Measurements from ENCODE around the gene LRRC4C. TPM values are rescaled to one million over a fixed set of nuclear protein-coding genes. Genes with fewer than 3 reads are reported as not detected.
A peak's percentile ranks its signal among the peaks of the same experiment; 100 is the strongest.

The LRRC4C gene
- total RNA-seq, 2 donors from 2014 or later = 0.84 to 0.95 TPM

- H3K27ac ChIP-seq (ENCODE audit: low read depth, low read length) = no peak overlapping the region
- H3K9me3 ChIP-seq (ENCODE audit: control insufficient read depth, low read length) = no peaks in the 10 kb centered on the region
- H3K9ac ChIP-seq (ENCODE audit: extremely low read depth, low read length, poor library complexity, severe bottlenecking) = no peak overlapping the region
- TF ChIP-seq CTCF (conservative IDR thresholded peaks at IDR 0.05) = no peak
- no peaks in the 10 kb centered on the region for H3K4me1 Mint-ChIP-seq
- H3K4me1 ChIP-seq (ENCODE audit: control insufficient read depth, insufficient read depth, low read length) = no peaks in the 10 kb centered on the region
- no peaks in the 10 kb centered on the region for H3K36me3 Mint-ChIP-seq (ENCODE audit: low read depth)
- no peaks in the 10 kb centered on the region for H3K27me3 Mint-ChIP-seq (ENCODE audit: insufficient read depth)
- H3K9me3 Mint-ChIP-seq = no peaks in the 10 kb centered on the region
- no peak for DNase-seq
- H3K27ac Mint-ChIP-seq = no peak overlapping the region
- no peak overlapping the region for H3K4me3 ChIP-seq (ENCODE audit: low read length)
- no peak overlapping the region for H3K4me3 Mint-ChIP-seq
- H3K36me3 ChIP-seq (ENCODE audit: control insufficient read depth, insufficient read depth, low read length) = no peaks in the 10 kb centered on the region
- no peaks in the 10 kb centered on the region for H3K27me3 ChIP-seq (ENCODE audit: control insufficient read depth, insufficient read depth, low read length, poor library complexity, severe bottlenecking)
Measured at GRCh38 chr11:41005986-41006385, 453.5 kb downstream of the LRRC4C start.

GRCh38 chr11:41003339-41004282 lies 455.8 kb downstream of the LRRC4C start:
- no peak overlapping the region for H3K4me3 Mint-ChIP-seq
- Histone ChIP-seq H3K9me3 (ENCODE audit: control insufficient read depth, low read length) (no peaks in the 10 kb centered on the region), H3K4me3 (ENCODE audit: low read length) (no peak overlapping the region), H3K4me1 (ENCODE audit: control insufficient read depth, insufficient read depth, low read length) (no peaks in the 10 kb centered on the region), H3K27ac (ENCODE audit: low read depth, low read length) (peak overlapping the region; percentile 73), H3K9ac (ENCODE audit: extremely low read depth, low read length, poor library complexity, severe bottlenecking) (no peak overlapping the region), H3K27me3 (ENCODE audit: control insufficient read depth, insufficient read depth, low read length, poor library complexity, severe bottlenecking) (no peaks in the 10 kb centered on the region), H3K36me3 (ENCODE audit: control insufficient read depth, insufficient read depth, low read length) (no peaks in the 10 kb centered on the region)
- no peaks in the 10 kb centered on the region for H3K9me3 Mint-ChIP-seq
- no peaks in the 10 kb centered on the region for H3K4me1 Mint-ChIP-seq
- H3K27ac Mint-ChIP-seq = no peak overlapping the region
- no peak for TF ChIP-seq CTCF (conservative IDR thresholded peaks at IDR 0.05)
- 65 to 80% methylated on average over 2 to 4 of the region's 4 CpGs for WGBS, 2 experiments (ENCODE audit: insufficient coverage in 1 of 2, insufficient read length in 1 of 2)
- no peak for DNase-seq
- no peaks in the 10 kb centered on the region for H3K36me3 Mint-ChIP-seq (ENCODE audit: low read depth)
- no peaks in the 10 kb centered on the region for H3K27me3 Mint-ChIP-seq (ENCODE audit: insufficient read depth)

- Histone ChIP-seq H3K4me3 (ENCODE audit: low read length) (no peak overlapping the region), H3K9me3 (ENCODE audit: control insufficient read depth, low read length) (no peaks in the 10 kb centered on the region), H3K27me3 (ENCODE audit: control insufficient read depth, insufficient read depth, low read length, poor library complexity, severe bottlenecking) (no peaks in the 10 kb centered on the region), H3K9ac (ENCODE audit: extremely low read depth, low read length, poor library complexity, severe bottlenecking) (no peak overlapping the region), H3K36me3 (ENCODE audit: control insufficient read depth, insufficient read depth, low read length) (no peaks in the 10 kb centered on the region), H3K4me1 (ENCODE audit: control insufficient read depth, insufficient read depth, low read length) (no peaks in the 10 kb centered on the region), H3K27ac (ENCODE audit: low read depth, low read length) (no peak overlapping the region)
- no peak for TF ChIP-seq CTCF (conservative IDR thresholded peaks at IDR 0.05)
- Mint-ChIP-seq H3K9me3 (no peaks in the 10 kb centered on the region), H3K4me3 (no peak overlapping the region), H3K27me3 (ENCODE audit: insufficient read depth) (no peaks in the 10 kb centered on the region), H3K27ac (no peak overlapping the region), H3K36me3 (ENCODE audit: low read depth) (no peaks in the 10 kb centered on the region), H3K4me1 (peaks cover 3% of the 10 kb centered on the region)
- whole genome bisulfite sequencing, 2 experiments (ENCODE audit: insufficient coverage in 1 of 2, insufficient read length in 1 of 2) = 85 to 89% methylated on average over 2 to 4 of the region's 5 CpGs
- no peak for DNase-seq
Measured at GRCh38 chr11:40998920-40999319, 460.5 kb downstream of the LRRC4C start.

Data from endodermal cell (in vitro differentiated cells).